RWPE1 (cell line): ENCODE data around the gene SSTR3.

Experiments
- CTCF ChIA-PET: fragments of 350-600 bp; sonication (Branson Sonifier 250); formaldehyde crosslinking; extraction: SDS; loops from one replicate; lab custom pipeline; 2021; lab: Yijun Ruan, JAX
- POLR2A ChIA-PET: fragments of 400-600 bp; formaldehyde crosslinking; extraction: SDS; loops from one replicate; lab custom pipeline; 2020; ENCODE audit warnings: antibody characterized with exemption; ENCODE audit not compliant: low non-redundant PET; lab: Yijun Ruan, JAX
- DNase-seq: peaks from one replicate; pipeline ENCODE4 v3.0.0; 2012; ENCODE audit warnings: low spot score
- H3K27ac ChIP-seq: fragments of 450-650 bp; 2 replicates; pipeline ENCODE4 v1.5.1; 2017
- CTCF ChIP-seq: fragments of 450-650 bp; conservative IDR thresholded peaks from 2 replicates; pipeline ENCODE4 v1.5.1; 2017; ENCODE audit warnings: low read depth, mild to moderate bottlenecking

The SSTR3 gene

GRCh38 chr22:37218399-37218770 is 6.1 kb upstream of the SSTR3 start:
- POLR2A ChIA-PET, result no interaction called here
- CTCF ChIA-PET, result no interaction called here
- no peak for TF ChIP-seq CTCF
- no peak overlapping the region for H3K27ac ChIP-seq
- DNase-seq, result no peak

- CTCF ChIA-PET, result interaction anchor here (0.6 kb wide), 1 partner anchor 50 kb away, joined by 4 read pairs; no protein-coding TSS in a partner anchor
- H3K27ac ChIP-seq, result no peak overlapping the region
- no peak for DNase-seq
- POLR2A ChIA-PET, result no interaction called here
- TF ChIP-seq CTCF, result no peak
These were observed 3.6 kb upstream of the SSTR3 start for GRCh38 chr22:37215890-37216289.

GRCh38 chr22:37214731-37215030 is 2.4 kb upstream of the SSTR3 start:
- ChIA-PET CTCF (no interaction called here), POLR2A (no interaction called here)
- no peak overlapping the region for H3K27ac ChIP-seq
- TF ChIP-seq CTCF, result no peak
- no peak for DNase-seq

GRCh38 chr22:37213941-37214730 is 1.9 kb upstream of the SSTR3 start:
- ChIA-PET POLR2A (no interaction called here), CTCF (no interaction called here)
- DNase-seq, result no peak
- no peak for TF ChIP-seq CTCF
- no peak overlapping the region for H3K27ac ChIP-seq

- H3K27ac ChIP-seq, result no peak overlapping the region
- no peak for DNase-seq
- ChIA-PET CTCF (no interaction called here), POLR2A (no interaction called here)
- no peak for TF ChIP-seq CTCF
These were observed 1.1 kb upstream of the SSTR3 start for GRCh38 chr22:37213218-37213855.

- no peak for DNase-seq
- TF ChIP-seq CTCF, result no peak
- CTCF ChIA-PET, result no interaction called here
- POLR2A ChIA-PET, result no interaction called here
- H3K27ac ChIP-seq, result no peak overlapping the region
These were observed 457 bp downstream of the SSTR3 start for GRCh38 chr22:37211866-37212173.
